ENCODE results near the gene MED27.

- no peak for TF ChIP-seq CTCF (IDR thresholded peaks at IDR 0.05 in 2 of 3, conservative IDR thresholded peaks at IDR 0.05 in 1 of 3; ENCODE audit: control insufficient read depth in 2 of 3, extremely low read depth in 1 of 3, insufficient read depth in 1 of 3, low read depth in 3 of 3, low read length in 3 of 3)
- TF ChIP-seq BRCA1 (IDR thresholded peaks at IDR 0.05; ENCODE audit: low read depth, low read length) = no peak
- TF ChIP-seq EZH2 (IDR thresholded peaks at IDR 0.05; ENCODE audit: borderline replicate concordance, control insufficient read depth, low read depth, low read length) = no peak
- no peak for TF ChIP-seq BCLAF1 (IDR thresholded peaks at IDR 0.05)
- TF ChIP-seq POLR2A (IDR thresholded peaks at IDR 0.05; ENCODE audit: low read depth, low read length) = no peak
- no peak for TF ChIP-seq NBN (IDR thresholded peaks at IDR 0.05)
- no peak for TF ChIP-seq HCFC1 (IDR thresholded peaks at IDR 0.05; ENCODE audit: low read length)
- no peak for TF ChIP-seq RFX5 (IDR thresholded peaks at IDR 0.05; ENCODE audit: low read depth, low read length)
- TF ChIP-seq NFYB (IDR thresholded peaks at IDR 0.05; ENCODE audit: insufficient read depth, low read depth, low read length) = no peak
Measured at GRCh38 chr9:131980267-131981016, 99.2 kb downstream of the MED27 start.
